ENCODE measurements around the gene PIKFYVE. TPM values are rescaled to one million over a fixed set of nuclear protein-coding genes. Genes with fewer than 3 reads are reported as not detected.
A peak's percentile ranks its signal among the peaks of the same experiment; 100 is the strongest.

The PIKFYVE gene
- total and polyA plus RNA-seq, 10 of the 15 experiments (the other 5 are each of a cell fraction or from before 2014, with no cell fraction given) = 5.2 to 41.7 (median 19.6) TPM

- TF ChIP-seq E2F8 (IDR thresholded peaks at IDR 0.05; ENCODE audit: low read depth, partially characterized antibody) (no peak), RFX5 (IDR thresholded peaks at IDR 0.05; ENCODE audit: low read depth, low read length) (peak; percentile 92), MEF2A (IDR thresholded peaks at IDR 0.05; ENCODE audit: insufficient read depth, low read depth, low read length) (no peak)
These were observed 100.4 kb downstream of the PIKFYVE start (continued) for GRCh38 chr2:208366215-208367127.

GRCh38 chr2:208369091-208369490 is 103.0 kb downstream of the PIKFYVE start:
- POLR2A ChIA-PET = no interaction called here
- TF ChIP-seq EED (IDR thresholded peaks at IDR 0.05; ENCODE audit: low read depth) (no peak), RBBP5 (conservative IDR thresholded peaks at IDR 0.05) (no peak), BCL11A (IDR thresholded peaks at IDR 0.05; ENCODE audit: low read depth, low read length) (no peak), E2F4 (IDR thresholded peaks at IDR 0.05; ENCODE audit: low read depth, low read length) (no peak), RUNX3 (IDR thresholded peaks at IDR 0.05; ENCODE audit: low read length) (no peak), HCFC1 (IDR thresholded peaks at IDR 0.05; ENCODE audit: low read length) (no peak), TCF12 (IDR thresholded peaks at IDR 0.05; ENCODE audit: low read depth, low read length) (no peak), LARP7 (IDR thresholded peaks at IDR 0.05) (no peak), ZNF384 (IDR thresholded peaks at IDR 0.05; ENCODE audit: borderline replicate concordance, low read depth, low read length) (no peak), RCOR1 (conservative IDR thresholded peaks at IDR 0.05; ENCODE audit: low read depth, low read length) (no peak), SP1 (IDR thresholded peaks at IDR 0.05; ENCODE audit: low read depth, low read length) (no peak), TBL1XR1 (IDR thresholded peaks at IDR 0.05; ENCODE audit: low read depth, low read length) (no peak), JUND (IDR thresholded peaks at IDR 0.05; ENCODE audit: low read depth, low read length) (no peak)
- TF ChIP-seq, protein P1, sequence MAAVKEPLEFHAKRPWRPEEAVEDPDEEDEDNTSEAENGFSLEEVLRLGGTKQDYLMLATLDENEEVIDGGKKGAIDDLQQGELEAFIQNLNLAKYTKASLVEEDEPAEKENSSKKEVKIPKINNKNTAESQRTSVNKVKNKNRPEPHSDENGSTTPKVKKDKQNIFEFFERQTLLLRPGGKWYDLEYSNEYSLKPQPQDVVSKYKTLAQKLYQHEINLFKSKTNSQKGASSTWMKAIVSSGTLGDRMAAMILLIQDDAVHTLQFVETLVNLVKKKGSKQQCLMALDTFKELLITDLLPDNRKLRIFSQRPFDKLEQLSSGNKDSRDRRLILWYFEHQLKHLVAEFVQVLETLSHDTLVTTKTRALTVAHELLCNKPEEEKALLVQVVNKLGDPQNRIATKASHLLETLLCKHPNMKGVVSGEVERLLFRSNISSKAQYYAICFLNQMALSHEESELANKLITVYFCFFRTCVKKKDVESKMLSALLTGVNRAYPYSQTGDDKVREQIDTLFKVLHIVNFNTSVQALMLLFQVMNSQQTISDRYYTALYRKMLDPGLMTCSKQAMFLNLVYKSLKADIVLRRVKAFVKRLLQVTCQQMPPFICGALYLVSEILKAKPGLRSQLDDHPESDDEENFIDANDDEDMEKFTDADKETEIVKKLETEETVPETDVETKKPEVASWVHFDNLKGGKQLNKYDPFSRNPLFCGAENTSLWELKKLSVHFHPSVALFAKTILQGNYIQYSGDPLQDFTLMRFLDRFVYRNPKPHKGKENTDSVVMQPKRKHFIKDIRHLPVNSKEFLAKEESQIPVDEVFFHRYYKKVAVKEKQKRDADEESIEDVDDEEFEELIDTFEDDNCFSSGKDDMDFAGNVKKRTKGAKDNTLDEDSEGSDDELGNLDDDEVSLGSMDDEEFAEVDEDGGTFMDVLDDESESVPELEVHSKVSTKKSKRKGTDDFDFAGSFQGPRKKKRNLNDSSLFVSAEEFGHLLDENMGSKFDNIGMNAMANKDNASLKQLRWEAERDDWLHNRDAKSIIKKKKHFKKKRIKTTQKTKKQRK (IDR thresholded peaks at IDR 0.05; ENCODE audit: low read depth, low read length) = no peak

More at GRCh38 chr2:208369091-208369490, 103.0 kb downstream of the PIKFYVE start:
- no peaks in the 10 kb centered on the region for H3K79me2 ChIP-seq (ENCODE audit: control insufficient read depth, insufficient read depth, low read length)
- no peaks in the 10 kb centered on the region for H3K36me3 ChIP-seq (ENCODE audit: control insufficient read depth in 2 of 2, insufficient read depth in 2 of 2, low read length in 1 of 2)
- no peaks in the 10 kb centered on the region; the same call in 1 of the 2 replicates for H3K4me1 ChIP-seq (ENCODE audit: control insufficient read depth, insufficient read depth, low read length)
- no peak overlapping the region for H3K27ac ChIP-seq (ENCODE audit: control insufficient read depth, insufficient read depth)
- no peak overlapping the region for H3K4me3 ChIP-seq
- in situ Hi-C loops (cut with MboI) (no loop called here), intact Hi-C loops (cut with micrococcal nuclease; ENCODE audit: unreplicated experiment) (no loop called here)
- no peaks in the 10 kb centered on the region for H4K20me1 ChIP-seq (ENCODE audit: control insufficient read depth, insufficient read depth)
- peaks cover 3% of the 10 kb centered on the region; the same call in 1 of the 3 replicates for H3K9me3 ChIP-seq (replicated peaks; ENCODE audit: control insufficient read depth, insufficient read depth, low read length)
- CTCF ChIA-PET = interaction anchor here (1.0 kb wide), 1 partner anchor 194 kb away, joined by 3 read pairs; no protein-coding TSS in a partner anchor
- no peak overlapping the region for H3K9ac ChIP-seq (ENCODE audit: control insufficient read depth, insufficient read depth, low read length)
- no CpG with 5 or more reads among the region's 2 CpGs for WGBS (ENCODE audit: insufficient coverage, insufficient replicate concordance, low lambda C conversion rate, missing lambda C conversion rate)
- no peaks in the 10 kb centered on the region for H3K27me3 ChIP-seq (replicated peaks in 1 of 2; ENCODE audit: control insufficient read depth in 2 of 2, insufficient read depth in 2 of 2, low read length in 1 of 2)
- no TSS peak for BruUV-seq (replicated peaks)
- H2AFZ ChIP-seq (ENCODE audit: control insufficient read depth, low read depth, low read length) = no peak overlapping the region
- DNase-seq (ENCODE audit: low read depth, low spot score) (no peak), FAIRE-seq (no peak), ATAC-seq (no peak)
- H3K4me2 ChIP-seq (ENCODE audit: control insufficient read depth, insufficient read depth) = no peak overlapping the region
- RAD21 ChIA-PET (ENCODE audit: unreplicated experiment) = no interaction called here
- SMC1A ChIA-PET (ENCODE audit: uncharacterized antibody, unreplicated experiment) = interaction anchor here (0.5 to 0.7 kb wide), 2 partner anchors 67 to 107 kb away, joined by 3 read pairs; no protein-coding TSS in a partner anchor

Measured in GM12878 (cell line).